ENCODE measurements around the gene PABPC1L.

Gene PABPC1L

GRCh38 chr20:44966030-44966961, 56.4 kb downstream of the PABPC1L start, which contains the start of gene STK4:
Gene STK4, plus strand, starts transcription at chr20:44966512. Its CDS starts 57 bp downstream, at chr20:44966569.
- peak; percentile 95 for DNase-seq (ENCODE audit: low spot score)

- no peak for DNase-seq (ENCODE audit: low spot score)
These were observed 57.4 kb downstream of the PABPC1L start for GRCh38 chr20:44967207-44967807.

GRCh38 chr20:44969300-44969894, 59.5 kb downstream of the PABPC1L start:
- no peak for DNase-seq (ENCODE audit: low spot score)

- no peak for DNase-seq (ENCODE audit: low spot score)
These were observed 60.4 kb downstream of the PABPC1L start for GRCh38 chr20:44970243-44970757.

- no peak for DNase-seq (ENCODE audit: low spot score)
These were observed 63.2 kb downstream of the PABPC1L start for GRCh38 chr20:44973053-44973452.

- no peak for DNase-seq (ENCODE audit: low spot score)
These were observed 66.8 kb downstream of the PABPC1L start for GRCh38 chr20:44976698-44977097.

- peak; percentile 29 for DNase-seq (ENCODE audit: low spot score)
These were observed 69.3 kb downstream of the PABPC1L start for GRCh38 chr20:44979090-44979621.

GRCh38 chr20:44981736-44982406, 72.0 kb downstream of the PABPC1L start:
- no peak for DNase-seq (ENCODE audit: low spot score)

GRCh38 chr20:44983093-44983674, 73.3 kb downstream of the PABPC1L start:
- no peak for DNase-seq (ENCODE audit: low spot score)

- DNase-seq (ENCODE audit: low spot score), result no peak
These were observed 78.8 kb downstream of the PABPC1L start for GRCh38 chr20:44988631-44989171.
